Ascending aorta (tissue), 2 donors: ENCODE data around the gene PACC1. TPM values are rescaled to one million over a fixed set of nuclear protein-coding genes. Genes with fewer than 3 reads are reported as not detected.
A peak's percentile ranks its signal among the peaks of the same experiment; 100 is the strongest.

ENCODE experiments used
- DNase-seq, 2 donors: peaks; one replicate each; pipeline ENCODE4 v3.0.0-alpha.2; 2019; ENCODE audit warnings: low spot score in 2 of 2
- H3K27ac ChIP-seq, 2 donors: fragments of 200-600 bp; sonication (generic); one replicate each; pipeline ENCODE4 v1.5.1; 2016 to 2017; ENCODE audit warnings: mild to moderate bottlenecking in 1 of 2
- H3K27me3 ChIP-seq: fragments of 200-600 bp; sonication (generic); one replicate; pipeline ENCODE4 v1.5.1; 2017
- H3K36me3 ChIP-seq, 2 donors: fragments of 200-600 bp; sonication (generic); one replicate each; pipeline ENCODE4 v1.5.1; 2016
- H3K4me1 ChIP-seq, 2 donors: fragments of 200-600 bp; sonication (generic); one replicate each; pipeline ENCODE4 v1.5.1; 2016 to 2017; ENCODE audit warnings: mild to moderate bottlenecking in 1 of 2
- H3K4me3 ChIP-seq, 2 donors: fragments of 200-600 bp; sonication (generic); one replicate each; pipeline ENCODE4 v1.5.1; 2016 to 2017; ENCODE audit warnings: mild to moderate bottlenecking in 1 of 2
- H3K9me3 ChIP-seq, 2 donors: fragments of 200-600 bp; sonication (generic); one replicate each; pipeline ENCODE4 v1.5.1; 2016
- CTCF ChIP-seq, 3 experiments: fragments of 200-600 bp in 2 of 3; fragments of 450-650 bp in 1 of 3; sonication (generic) in 2 of 3; IDR thresholded peaks; one replicate each; pipeline ENCODE4 v1.5.1; 2016 to 2019; ENCODE audit warnings: antibody characterized with exemption in 3 of 3, mild to moderate bottlenecking in 1 of 3, moderate library complexity in 1 of 3
- intact Hi-C: fragments of 100-400 bp; cut with DNase I; formaldehyde crosslinking; loops from one replicate; pipeline ENCODE4 v1.15.1; 2023
- total RNA-seq: library from RNA; depleted of rRNA; stranded (reverse); fragments of >200 nt; gene quantifications from one replicate; pipeline ENCODE4 v1.1.0, GENCODE V29; 2016

PACC1 gene
- total RNA-seq, 1 donor from 2014 or later: 0.85 TPM

GRCh38 chr1:212431644-212432043 lies 17.0 kb upstream of the PACC1 start:
- DNase-seq: peak in 1 of 2 donors; percentile 57
- no peak for TF ChIP-seq CTCF (IDR thresholded peaks at IDR 0.05)
- Histone ChIP-seq H3K9me3 (no peaks in the 10 kb centered on the region), H3K27me3 (no peaks in the 10 kb centered on the region), H3K36me3 (no peaks in the 10 kb centered on the region), H3K4me3 (no peak overlapping the region), H3K4me1 (peaks cover 3 to 9% of the 10 kb centered on the region in 2 donors), H3K27ac (no peak overlapping the region)
- intact Hi-C loops: loop anchor here (1.0 to 5.0 kb wide), 4 partner anchors 17 to 267 kb away; partner anchors contain the start of genes BATF3, PACC1 and PPP2R5A

GRCh38 chr1:212430955-212431394 lies 16.3 kb upstream of the PACC1 start:
- TF ChIP-seq CTCF (IDR thresholded peaks at IDR 0.05): no peak
- H3K36me3 ChIP-seq: no peaks in the 10 kb centered on the region
- peaks cover 3 to 9% of the 10 kb centered on the region in 2 donors for H3K4me1 ChIP-seq
- DNase-seq: no peak
- H3K27me3 ChIP-seq: no peaks in the 10 kb centered on the region
- H3K9me3 ChIP-seq: no peaks in the 10 kb centered on the region
- no peak overlapping the region for H3K27ac ChIP-seq
- no peak overlapping the region for H3K4me3 ChIP-seq
- intact Hi-C loops: loop anchor here (5.0 kb wide), 1 partner anchor 144 kb away; the partner anchor contains the start of gene PPP2R5A

GRCh38 chr1:212430416-212430815 lies 15.7 kb upstream of the PACC1 start:
- no peaks in the 10 kb centered on the region for H3K9me3 ChIP-seq
- no peaks in the 10 kb centered on the region for H3K36me3 ChIP-seq
- H3K4me1 ChIP-seq: peaks cover 3 to 9% of the 10 kb centered on the region in 2 donors
- no peak for TF ChIP-seq CTCF (IDR thresholded peaks at IDR 0.05)
- no peak for DNase-seq
- H3K27ac ChIP-seq: no peak overlapping the region
- H3K27me3 ChIP-seq: no peaks in the 10 kb centered on the region
- intact Hi-C loops: loop anchor here (5.0 kb wide), 1 partner anchor 143 kb away; the partner anchor contains the start of gene PPP2R5A
- no peak overlapping the region for H3K4me3 ChIP-seq

GRCh38 chr1:212428496-212428895 lies 13.8 kb upstream of the PACC1 start:
- Histone ChIP-seq H3K27ac (no peak overlapping the region), H3K4me3 (no peak overlapping the region), H3K36me3 (no peaks in the 10 kb centered on the region), H3K27me3 (no peaks in the 10 kb centered on the region), H3K4me1 (peaks cover 0 to 7% of the 10 kb centered on the region in 2 donors), H3K9me3 (no peaks in the 10 kb centered on the region)
- TF ChIP-seq CTCF (IDR thresholded peaks at IDR 0.05): no peak
- DNase-seq: no peak
- intact Hi-C loops: no loop called here

GRCh38 chr1:212423879-212424278 lies 9.2 kb upstream of the PACC1 start:
- TF ChIP-seq CTCF (IDR thresholded peaks at IDR 0.05): no peak
- no peaks in the 10 kb centered on the region for H3K4me1 ChIP-seq
- no peak for DNase-seq
- H3K4me3 ChIP-seq: no peak overlapping the region
- H3K27me3 ChIP-seq: no peaks in the 10 kb centered on the region
- no peaks in the 10 kb centered on the region for H3K36me3 ChIP-seq
- intact Hi-C loops: no loop called here
- H3K27ac ChIP-seq: no peak overlapping the region
- no peaks in the 10 kb centered on the region for H3K9me3 ChIP-seq

- H3K4me3 ChIP-seq: no peak overlapping the region
- no peak for DNase-seq
- H3K36me3 ChIP-seq: no peaks in the 10 kb centered on the region
- no peak for TF ChIP-seq CTCF (IDR thresholded peaks at IDR 0.05)
- no peaks in the 10 kb centered on the region for H3K27me3 ChIP-seq
- H3K4me1 ChIP-seq: no peaks in the 10 kb centered on the region
- no peak overlapping the region for H3K27ac ChIP-seq
- intact Hi-C loops: no loop called here
- H3K9me3 ChIP-seq: no peaks in the 10 kb centered on the region
These were observed 6.5 kb upstream of the PACC1 start for GRCh38 chr1:212421165-212421564.
